GM23338 (cell line): ENCODE results near the gene PABPN1. TPM values are rescaled to one million over a fixed set of nuclear protein-coding genes. Genes with fewer than 3 reads are reported as not detected.

Experiments
- ATAC-seq: fragments of 200-7000 bp; cut with Tn5 transposase; 3 replicates; pipeline ENCODE4 v1.9.1; 2020
- DNase-seq: peaks from one replicate; pipeline ENCODE4 v3.0.0-alpha.2; 2015; ENCODE audit warnings: low spot score
- H2AFZ ChIP-seq: fragments of 200-600 bp; sonication (generic); 2 replicates; pipeline ENCODE4 v1.8.0; 2016; ENCODE audit warnings: antibody characterized with exemption, mild to moderate bottlenecking, moderate library complexity
- H3F3A ChIP-seq: fragments of 200-600 bp; sonication (generic); replicated peaks from 2 replicates; pipeline ENCODE4 v1.8.0; 2017; ENCODE audit warnings: antibody characterized with exemption, mixed run types, low read depth
- H3K27ac ChIP-seq: fragments of 200-600 bp; sonication (generic); 2 replicates; pipeline ENCODE4 v1.6.1; 2016; ENCODE audit warnings: low read depth
- H3K27me3 ChIP-seq: fragments of 200-600 bp; sonication (generic); 2 replicates; pipeline ENCODE4 v1.8.0; 2016; ENCODE audit warnings: mild to moderate bottlenecking, mixed run types, moderate library complexity; ENCODE audit not compliant: insufficient read depth
- H3K36me3 ChIP-seq: fragments of 200-600 bp; sonication (generic); 2 replicates; pipeline ENCODE4 v1.8.0; 2016; ENCODE audit warnings: mild to moderate bottlenecking; ENCODE audit not compliant: insufficient read depth
- H3K4me1 ChIP-seq: fragments of 200-600 bp; sonication (generic); 2 replicates; pipeline ENCODE4 v1.8.0; 2016; ENCODE audit warnings: mild to moderate bottlenecking, moderate library complexity; ENCODE audit not compliant: insufficient read depth
- H3K4me2 ChIP-seq: fragments of 200-600 bp; sonication (generic); 2 replicates; pipeline ENCODE4 v1.7.1; 2017; ENCODE audit warnings: mixed run types
- H3K4me3 ChIP-seq: fragments of 200-600 bp; sonication (generic); 2 replicates; pipeline ENCODE4 v1.6.1; 2016; ENCODE audit warnings: mixed run types
- H3K79me2 ChIP-seq: fragments of 200-600 bp; sonication (generic); replicated peaks from 2 replicates; pipeline ENCODE4 v1.8.0; 2017; ENCODE audit warnings: mild to moderate bottlenecking; ENCODE audit not compliant: insufficient read depth
- H3K9me2 ChIP-seq: fragments of 200-600 bp; sonication (generic); 2 replicates; pipeline ENCODE4 v1.8.0; 2017; ENCODE audit not compliant: insufficient read depth
- H4K20me1 ChIP-seq: fragments of 200-600 bp; sonication (generic); replicated peaks from 2 replicates; pipeline ENCODE4 v1.8.0; 2017; ENCODE audit warnings: mild to moderate bottlenecking; ENCODE audit not compliant: insufficient read depth
- H3K27ac Mint-ChIP-seq: 2 replicates; pipeline ENCODE4 v1.8.0; 2020; ENCODE audit warnings: inconsistent platforms, mild to moderate bottlenecking, moderate library complexity, mixed read lengths
- H3K27me3 Mint-ChIP-seq: 3 replicates; pipeline ENCODE4 v1.8.0; 2022; ENCODE audit warnings: low read depth, mild to moderate bottlenecking, moderate library complexity, mixed read lengths, inconsistent platforms; ENCODE audit not compliant: insufficient read depth, poor library complexity
- H3K36me3 Mint-ChIP-seq: 3 replicates; pipeline ENCODE4 v1.8.0; 2021; ENCODE audit warnings: low read depth, mild to moderate bottlenecking, inconsistent platforms, moderate library complexity, mixed read lengths
- H3K4me1 Mint-ChIP-seq: 3 replicates; pipeline ENCODE4 v1.8.0; 2020; ENCODE audit warnings: mild to moderate bottlenecking, inconsistent platforms, mixed read lengths
- H3K4me3 Mint-ChIP-seq: 3 replicates; pipeline ENCODE4 v1.8.0; 2021; ENCODE audit warnings: moderate library complexity, mild to moderate bottlenecking, inconsistent platforms, mixed read lengths
- H3K9me3 Mint-ChIP-seq: 3 replicates; pipeline ENCODE4 v1.8.0; 2020; ENCODE audit warnings: moderate library complexity, mild to moderate bottlenecking, inconsistent platforms, mixed read lengths
- CREB1 ChIP-seq: fragments of 250-450 bp; sonication (Bioruptor Pico); IDR thresholded peaks from 2 replicates; pipeline ENCODE4 v1.5.0; 2020; ENCODE audit warnings: low read depth, mild to moderate bottlenecking, moderate library complexity
- CTCF ChIP-seq, 2 experiments: fragments of 200-600 bp in 1 of 2; sonication (generic) in 1 of 2; conservative IDR thresholded peaks; 2 replicates each; pipeline versions ENCODE4 v1.5.1 to v1.6.1; 2016 to 2017; ENCODE audit warnings: antibody characterized with exemption in 2 of 2, low read depth in 2 of 2, mild to moderate bottlenecking in 2 of 2, moderate library complexity in 1 of 2
- ETS1 ChIP-seq: IDR thresholded peaks from 2 replicates; pipeline ENCODE4 v1.6.1; 2016; ENCODE audit warnings: antibody characterized with exemption
- EZH2 ChIP-seq: fragments of 200-600 bp; sonication (generic); IDR thresholded peaks from one replicate; pipeline ENCODE4 v1.8.0; 2017; ENCODE audit warnings: antibody characterized with exemption, mild to moderate bottlenecking, low read depth; ENCODE audit not compliant: unreplicated experiment
- EZH2phosphoT487 ChIP-seq: fragments of 200-600 bp; sonication (generic); IDR thresholded peaks from one replicate; pipeline ENCODE4 v1.8.1; 2018; ENCODE audit warnings: antibody characterized with exemption; ENCODE audit not compliant: unreplicated experiment
- JUNB ChIP-seq: IDR thresholded peaks from one replicate; pipeline ENCODE4 v1.6.1; 2016; ENCODE audit warnings: antibody characterized with exemption; ENCODE audit not compliant: unreplicated experiment
- NANOG ChIP-seq: IDR thresholded peaks from 2 replicates; pipeline ENCODE4 v1.6.1; 2016; ENCODE audit warnings: antibody characterized with exemption, borderline replicate concordance
- POLR2AphosphoS5 ChIP-seq: IDR thresholded peaks from 2 replicates; pipeline ENCODE4 v1.6.1; 2016; ENCODE audit warnings: antibody characterized with exemption, low read depth
- REST ChIP-seq: IDR thresholded peaks from one replicate; pipeline ENCODE4 v1.6.1; 2018; ENCODE audit warnings: antibody characterized with exemption; ENCODE audit not compliant: unreplicated experiment
- STAT1 ChIP-seq: IDR thresholded peaks from one replicate; pipeline ENCODE4 v1.6.1; 2016; ENCODE audit warnings: antibody characterized with exemption; ENCODE audit not compliant: unreplicated experiment
- ZNF114 ChIP-seq: fragments of 250-450 bp; sonication (Bioruptor Pico); IDR thresholded peaks from 2 replicates; pipeline ENCODE4 v1.5.0; 2020; ENCODE audit warnings: mild to moderate bottlenecking, moderate library complexity
- ZNF331 ChIP-seq: fragments of 250-450 bp; sonication (Bioruptor Pico); IDR thresholded peaks from 2 replicates; pipeline ENCODE4 v1.5.0; 2020; ENCODE audit warnings: low read depth, mild to moderate bottlenecking, moderate library complexity
- ZNF462 ChIP-seq: fragments of 250-450 bp; sonication (Bioruptor Pico); IDR thresholded peaks from 2 replicates; pipeline ENCODE4 v1.5.0; 2020; ENCODE audit warnings: mild to moderate bottlenecking, moderate library complexity
- polyA plus RNA-seq: library from polyadenylated mRNA; unstranded; fragments of >200 nt; fragmentation: Nextera tagmentation; extraction: Ambion mirVana; gene quantifications from 2 replicates; pipeline ENCODE4 v1.2.1, GENCODE V29; 2016
- total RNA-seq: library from RNA; depleted of rRNA; stranded (reverse); fragments of >200 nt; shearing (Covaris generic); gene quantifications from 2 replicates; pipeline ENCODE4 v1.2.3, GENCODE V29; 2014

PABPN1 gene
- total and polyA plus RNA-seq, 2 experiments from 2014 or later, result 116 to 342 TPM

- Histone ChIP-seq H3K4me1 (peaks cover 10% of the 10 kb centered on the region), H3K27ac (peak overlapping the region; percentile 93), H3K4me2 (peak overlapping the region; percentile 99), H3K9me2 (peaks cover 7% of the 10 kb centered on the region; the same call in 1 of the 2 replicates), H3K79me2 (peaks cover 21% of the 10 kb centered on the region), H3K4me3 (peak overlapping the region; percentile 99), H2AFZ (no peak overlapping the region), H4K20me1 (peaks cover 9% of the 10 kb centered on the region; the same call in 1 of the 2 replicates), H3K27me3 (no peaks in the 10 kb centered on the region), H3F3A (peaks cover 43% of the 10 kb centered on the region), H3K36me3 (peaks cover 28% of the 10 kb centered on the region)
- DNase-seq, result no peak
- TF ChIP-seq ZNF331 (CRISPR knock-in tag) (no peak), ZNF114 (CRISPR knock-in tag) (no peak), NANOG (no peak), CREB1 (CRISPR knock-in tag) (no peak), STAT1 (no peak), ZNF462 (CRISPR knock-in tag) (no peak), JUNB (no peak), EZH2phosphoT487 (no peak), ETS1 (no peak), REST (no peak), CTCF (conservative IDR thresholded peaks at IDR 0.05; ENCODE audit: low read depth in 2 of 2) (no peak), EZH2 (no peak), POLR2AphosphoS5 (no peak)
- Mint-ChIP-seq H3K36me3 (peaks cover 45% of the 10 kb centered on the region), H3K9me3 (no peaks in the 10 kb centered on the region), H3K4me3 (peak overlapping the region; percentile 98), H3K4me1 (peaks cover 26% of the 10 kb centered on the region), H3K27ac (peak overlapping the region; percentile 98), H3K27me3 (peaks cover 11% of the 10 kb centered on the region)
- ATAC-seq, result no peak
Observed at GRCh38 chr14:23322568-23323517, 1.6 kb downstream of the PABPN1 start.
